CD4-positive, alpha-beta T cell treated with Interleukin-4 for 4 hours (primary cell): ENCODE results near the gene PAFAH1B2.

Experiments
- DNase-seq: peaks from one replicate; pipeline ENCODE4 v3.0.0-alpha.2; 2020

The PAFAH1B2 gene

DNA sequence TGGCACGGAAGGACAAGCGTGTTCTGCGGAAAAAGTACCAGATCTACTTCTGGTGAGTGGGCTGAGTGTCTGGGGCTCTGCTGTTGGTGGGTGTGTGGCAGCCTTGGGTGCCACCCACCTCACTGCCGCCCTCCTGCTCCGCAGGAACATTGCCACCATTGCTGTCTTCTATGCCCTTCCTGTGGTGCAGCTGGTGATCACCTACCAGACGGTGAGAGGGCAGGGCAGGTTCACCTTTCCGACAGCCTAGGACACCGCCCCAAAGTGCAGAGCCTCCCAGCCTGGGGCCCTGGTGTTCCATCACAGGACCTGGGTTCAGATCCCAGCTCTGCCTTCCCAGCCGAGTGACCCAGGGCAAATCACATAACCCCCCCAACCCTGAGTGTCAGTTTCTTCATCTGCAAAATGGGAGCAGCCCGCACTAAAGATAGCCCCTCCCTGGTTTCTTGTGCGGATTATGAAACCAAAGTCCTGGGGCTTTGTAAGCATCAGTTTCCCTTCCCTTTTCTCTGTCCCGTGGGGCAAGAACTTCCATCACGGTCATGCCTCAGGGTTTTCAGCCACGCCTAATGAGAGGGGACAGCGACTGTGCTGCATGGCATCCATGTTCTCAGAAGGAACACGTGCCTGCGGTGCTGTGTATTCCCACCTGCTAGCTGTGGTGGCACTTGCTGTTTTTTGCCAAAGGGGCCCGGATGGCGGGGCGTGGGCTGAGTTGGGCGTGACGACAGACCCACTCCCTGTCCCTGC, 45.3 kb downstream of the PAFAH1B2 start:
- no peak for DNase-seq

DNA sequence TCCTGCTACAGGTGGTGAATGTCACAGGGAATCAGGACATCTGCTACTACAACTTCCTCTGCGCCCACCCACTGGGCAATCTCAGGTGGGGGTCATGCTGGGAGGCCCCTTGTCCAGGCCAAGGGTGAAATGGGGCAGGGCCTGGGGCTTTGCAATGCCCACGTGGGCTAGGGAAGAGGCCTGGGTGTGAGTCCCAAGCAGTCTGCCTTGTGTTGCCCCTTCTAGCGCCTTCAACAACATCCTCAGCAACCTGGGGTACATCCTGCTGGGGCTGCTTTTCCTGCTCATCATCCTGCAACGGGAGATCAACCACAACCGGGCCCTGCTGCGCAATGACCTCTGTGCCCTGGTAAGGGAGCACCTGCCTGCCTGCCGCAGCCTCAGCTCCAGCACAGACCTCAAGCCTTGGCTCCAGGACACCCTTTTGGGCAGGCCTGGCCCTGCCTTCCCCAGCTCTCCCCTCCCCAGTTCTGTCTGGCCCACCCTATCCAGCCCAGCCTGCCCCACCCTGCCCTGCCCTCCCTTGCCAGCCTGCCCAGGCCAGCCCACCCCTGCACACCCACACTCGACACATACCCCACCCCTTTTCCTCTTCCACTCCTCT, 46.0 kb downstream of the PAFAH1B2 start:
- no peak for DNase-seq

DNA sequence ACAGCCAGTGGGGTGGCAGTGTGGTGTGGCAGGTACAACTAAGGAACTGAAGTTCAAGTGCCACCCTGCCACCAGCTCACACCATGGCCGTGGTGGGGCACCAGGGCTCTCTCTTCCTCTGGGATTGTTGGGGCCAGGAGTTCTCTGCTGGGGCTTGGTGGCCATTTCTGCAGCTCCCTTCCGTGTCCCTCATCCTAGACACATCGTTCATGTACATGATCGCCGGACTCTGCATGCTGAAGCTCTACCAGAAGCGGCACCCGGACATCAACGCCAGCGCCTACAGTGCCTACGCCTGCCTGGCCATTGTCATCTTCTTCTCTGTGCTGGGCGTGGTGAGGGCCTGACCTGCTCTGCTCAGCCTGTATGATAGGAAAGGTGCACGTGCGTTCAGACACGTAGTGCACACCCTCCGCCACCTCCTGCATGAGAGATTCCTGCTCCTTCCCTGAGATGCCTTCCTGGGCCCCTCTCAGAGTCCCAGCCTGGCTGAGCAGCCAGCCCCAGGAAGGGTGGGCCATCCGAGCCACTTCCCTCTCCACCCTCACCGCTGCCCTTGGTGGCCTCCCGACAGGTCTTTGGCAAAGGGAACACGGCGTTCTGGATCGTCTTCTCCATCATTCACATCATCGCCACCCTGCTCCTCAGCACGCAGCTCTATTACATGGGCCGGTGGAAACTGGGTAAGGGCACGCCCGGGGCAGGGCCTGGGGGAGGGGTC, 47.8 kb downstream of the PAFAH1B2 start:
- no peak for DNase-seq

DNA sequence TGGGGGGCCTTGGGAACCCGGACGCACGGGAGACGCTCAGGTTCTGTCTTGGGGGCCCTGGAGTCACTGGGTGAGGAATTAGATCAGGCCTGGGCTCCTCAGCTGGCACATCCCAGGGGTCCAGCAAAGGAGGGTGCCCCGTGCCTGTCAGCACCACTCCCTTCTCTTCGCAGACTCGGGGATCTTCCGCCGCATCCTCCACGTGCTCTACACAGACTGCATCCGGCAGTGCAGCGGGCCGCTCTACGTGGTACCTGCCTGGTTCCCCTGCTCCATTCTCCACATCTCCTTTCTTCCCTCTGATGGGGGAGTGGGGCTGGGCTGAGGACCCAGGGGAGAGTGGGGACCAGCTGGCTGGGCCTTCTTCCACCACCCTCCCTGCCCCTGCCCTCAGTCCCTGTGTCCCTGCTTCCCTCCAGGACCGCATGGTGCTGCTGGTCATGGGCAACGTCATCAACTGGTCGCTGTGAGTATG, 48.4 kb downstream of the PAFAH1B2 start:
- DNase-seq: no peak

DNA sequence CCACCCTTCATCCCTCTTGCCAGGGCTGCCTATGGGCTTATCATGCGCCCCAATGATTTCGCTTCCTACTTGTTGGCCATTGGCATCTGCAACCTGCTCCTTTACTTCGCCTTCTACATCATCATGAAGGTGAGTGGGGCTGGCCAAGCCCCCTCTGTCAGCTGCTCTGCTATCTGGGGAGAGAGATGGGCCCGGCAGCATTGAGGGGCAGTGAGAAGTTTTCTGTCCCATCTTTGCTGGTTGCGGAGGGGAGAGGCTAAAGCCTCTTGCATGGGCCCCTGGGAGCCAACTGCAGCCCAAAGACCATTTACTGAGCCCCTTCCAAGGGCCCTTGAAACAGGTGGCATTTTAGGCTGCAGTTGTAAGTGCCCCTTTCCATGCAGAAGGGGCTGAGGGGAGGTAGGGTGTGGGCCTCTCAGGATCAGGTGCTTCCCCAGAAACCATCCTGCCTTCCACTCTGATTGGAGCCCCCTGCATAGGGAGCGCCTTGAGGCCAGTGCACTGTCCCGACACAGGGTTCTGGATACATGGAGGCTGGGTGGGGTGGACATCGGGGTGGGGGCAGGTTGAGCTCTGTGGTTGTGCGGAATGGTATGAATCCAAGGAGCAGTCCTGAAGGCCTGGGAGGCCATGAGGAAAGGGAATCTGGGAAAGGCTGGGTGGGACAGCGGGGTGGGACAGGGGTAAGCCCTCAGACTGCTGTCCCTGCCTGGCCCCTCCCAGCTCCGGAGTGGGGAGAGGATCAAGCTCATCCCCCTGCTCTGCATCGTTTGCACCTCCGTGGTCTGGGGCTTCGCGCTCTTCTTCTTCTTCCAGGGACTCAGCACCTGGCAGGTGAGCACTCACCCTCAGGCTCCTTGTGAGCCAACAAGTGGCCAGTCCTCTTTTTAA, 49.3 kb downstream of the PAFAH1B2 start:
- DNase-seq: no peak

DNA sequence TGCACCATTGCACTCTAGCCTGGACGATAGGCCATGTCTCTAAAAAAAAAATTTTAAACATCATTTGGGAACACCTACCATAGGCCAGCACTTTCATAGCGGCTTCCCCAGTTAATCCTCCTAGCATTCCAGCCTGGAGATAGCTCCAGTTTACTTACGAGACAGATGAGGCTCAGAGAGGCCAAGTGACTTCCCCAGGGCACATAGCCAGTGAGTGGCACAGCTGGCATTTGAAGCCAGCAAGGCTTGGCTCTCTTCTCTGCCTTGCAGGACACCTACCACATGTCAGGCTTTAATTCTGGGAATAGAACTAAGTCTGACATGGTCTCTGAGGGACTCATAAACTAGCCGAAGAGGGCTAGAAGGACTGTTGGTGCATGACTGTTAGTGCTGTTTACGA, 50.2 kb downstream of the PAFAH1B2 start:
- no peak for DNase-seq

DNA sequence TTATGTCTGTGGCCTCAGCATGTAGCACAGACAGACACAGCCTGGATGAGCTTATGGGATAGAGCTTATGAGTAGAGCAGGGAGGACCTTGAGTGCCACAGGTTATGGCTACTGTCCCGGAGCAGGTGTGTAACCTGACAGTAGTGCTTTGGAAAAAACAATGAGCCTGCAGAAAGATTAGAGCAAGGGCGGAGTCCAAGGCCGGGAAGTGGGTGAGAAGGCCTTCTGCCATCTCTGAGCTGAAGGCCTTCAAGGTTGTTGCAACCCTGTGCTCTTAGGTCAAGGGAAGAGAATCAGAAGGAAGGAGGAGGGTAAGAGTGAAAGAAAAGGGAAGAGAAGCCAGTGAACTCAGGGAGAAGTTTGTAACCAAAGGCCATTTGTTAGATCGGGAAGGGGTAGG, 51.2 kb downstream of the PAFAH1B2 start:
- DNase-seq: no peak

DNA sequence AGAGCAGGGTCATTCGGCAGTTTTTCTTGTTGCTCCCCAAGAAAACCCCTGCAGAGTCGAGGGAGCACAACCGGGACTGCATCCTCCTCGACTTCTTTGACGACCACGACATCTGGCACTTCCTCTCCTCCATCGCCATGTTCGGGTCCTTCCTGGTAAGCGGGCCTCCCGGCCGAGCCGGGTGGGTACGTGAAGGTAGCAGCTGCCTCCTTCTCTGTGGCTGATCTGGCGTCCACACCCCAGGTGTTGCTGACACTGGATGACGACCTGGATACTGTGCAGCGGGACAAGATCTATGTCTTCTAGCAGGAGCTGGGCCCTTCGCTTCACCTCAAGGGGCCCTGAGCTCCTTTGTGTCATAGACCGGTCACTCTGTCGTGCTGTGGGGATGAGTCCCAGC, 51.7 kb downstream of the PAFAH1B2 start:
- DNase-seq: no peak

DNA sequence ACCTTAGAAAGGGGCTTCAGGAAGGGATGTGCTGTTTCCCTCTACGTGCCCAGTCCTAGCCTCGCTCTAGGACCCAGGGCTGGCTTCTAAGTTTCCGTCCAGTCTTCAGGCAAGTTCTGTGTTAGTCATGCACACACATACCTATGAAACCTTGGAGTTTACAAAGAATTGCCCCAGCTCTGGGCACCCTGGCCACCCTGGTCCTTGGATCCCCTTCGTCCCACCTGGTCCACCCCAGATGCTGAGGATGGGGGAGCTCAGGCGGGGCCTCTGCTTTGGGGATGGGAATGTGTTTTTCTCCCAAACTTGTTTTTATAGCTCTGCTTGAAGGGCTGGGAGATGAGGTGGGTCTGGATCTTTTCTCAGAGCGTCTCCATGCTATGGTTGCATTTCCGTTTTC, 52.9 kb downstream of the PAFAH1B2 start:
- DNase-seq: no peak

DNA sequence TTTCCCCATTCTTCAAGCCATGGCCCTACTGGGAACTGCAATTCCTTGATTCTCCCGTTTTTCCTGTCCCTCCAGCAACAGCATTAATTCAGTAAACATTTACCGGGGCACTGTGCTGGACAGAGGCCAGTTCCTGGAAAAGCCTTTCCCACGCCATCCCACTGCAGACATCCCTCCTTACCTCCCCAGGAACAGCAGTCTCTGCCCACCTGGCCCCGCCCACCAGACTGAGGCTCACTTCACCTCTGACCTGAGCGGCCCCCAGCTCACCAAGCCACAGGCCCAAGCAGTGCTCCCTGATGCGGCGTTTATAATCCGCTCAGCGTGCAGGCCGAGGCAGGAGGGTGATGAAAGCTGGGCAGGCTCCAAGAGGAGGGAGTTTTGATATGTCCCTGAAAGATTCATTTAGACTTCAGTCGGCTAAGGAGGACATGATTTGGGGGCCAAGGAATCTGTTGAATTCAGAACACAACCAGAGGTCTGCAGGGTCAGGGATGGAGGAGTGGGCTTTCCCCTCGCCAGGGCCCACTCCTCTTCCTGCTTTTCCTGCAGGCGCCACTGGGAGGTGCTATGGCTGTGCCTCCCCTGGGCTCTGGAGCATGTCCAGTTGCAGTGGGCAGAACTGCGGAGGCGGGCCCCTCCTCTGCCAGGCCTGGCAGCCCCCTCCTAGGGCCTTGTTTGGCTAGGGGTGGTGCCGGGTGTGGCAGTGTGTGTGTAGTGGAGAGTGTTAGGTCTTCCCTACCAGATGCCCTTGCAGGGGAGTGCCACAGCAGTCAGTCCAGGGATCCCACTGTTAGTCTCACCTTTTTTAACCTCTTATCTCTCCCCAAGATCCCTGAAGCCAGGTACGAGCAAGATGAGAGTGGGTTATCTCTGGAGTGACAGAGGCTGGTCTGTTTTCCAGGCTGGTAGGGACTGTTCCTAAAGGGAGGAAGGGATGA, 53.7 kb downstream of the PAFAH1B2 start:
- DNase-seq: no peak

DNA sequence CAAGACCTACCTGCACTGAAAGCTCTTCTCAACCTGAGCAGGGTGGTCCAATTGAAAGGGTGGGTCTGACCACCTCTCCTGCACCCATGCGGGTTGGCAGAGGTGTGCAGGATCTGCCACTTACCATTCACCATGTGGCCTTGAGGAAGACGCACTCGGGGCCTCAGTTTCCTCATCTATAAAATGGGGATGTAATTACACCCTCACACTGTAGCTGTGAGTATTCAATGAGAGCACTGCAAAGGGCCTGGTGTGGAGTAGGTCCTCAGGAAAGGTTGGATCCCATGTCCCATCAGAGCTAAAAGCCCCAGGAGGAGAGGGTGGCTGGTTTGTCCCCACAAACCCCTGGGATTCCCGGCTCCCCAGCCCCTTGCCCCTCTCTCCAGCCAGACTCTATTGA, 54.5 kb downstream of the PAFAH1B2 start:
- DNase-seq: no peak

DNA sequence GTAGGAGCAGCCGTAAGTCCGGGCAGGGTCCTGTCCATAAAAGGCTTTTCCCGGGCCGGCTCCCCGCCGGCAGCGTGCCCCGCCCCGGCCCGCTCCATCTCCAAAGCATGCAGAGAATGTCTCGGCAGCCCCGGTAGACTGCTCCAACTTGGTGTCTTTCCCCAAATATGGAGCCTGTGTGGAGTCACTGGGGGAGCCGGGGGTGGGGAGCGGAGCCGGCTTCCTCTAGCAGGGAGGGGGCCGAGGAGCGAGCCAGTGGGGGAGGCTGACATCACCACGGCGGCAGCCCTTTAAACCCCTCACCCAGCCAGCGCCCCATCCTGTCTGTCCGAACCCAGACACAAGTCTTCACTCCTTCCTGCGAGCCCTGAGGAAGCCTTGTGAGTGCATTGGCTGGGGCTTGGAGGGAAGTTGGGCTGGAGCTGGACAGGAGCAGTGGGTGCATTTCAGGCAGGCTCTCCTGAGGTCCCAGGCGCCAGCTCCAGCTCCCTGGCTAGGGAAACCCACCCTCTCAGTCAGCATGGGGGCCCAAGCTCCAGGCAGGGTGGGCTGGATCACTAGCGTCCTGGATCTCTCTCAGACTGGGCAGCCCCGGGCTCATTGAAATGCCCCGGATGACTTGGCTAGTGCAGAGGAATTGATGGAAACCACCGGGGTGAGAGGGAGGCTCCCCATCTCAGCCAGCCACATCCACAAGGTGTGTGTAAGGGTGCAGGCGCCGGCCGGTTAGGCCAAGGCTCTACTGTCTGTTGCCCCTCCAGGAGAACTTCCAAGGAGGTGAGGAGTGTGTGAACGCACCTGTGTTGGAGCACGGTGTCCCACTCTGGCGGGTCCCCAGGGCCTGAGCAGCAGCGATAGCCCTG, 55.2 kb downstream of the PAFAH1B2 start, which contains the start of gene TAGLN:
TSS of gene TAGLN (plus strand) at position 318 of the 863 bp plus-strand sequence. CDS start 3,644 bp downstream, outside the sequence.
- DNase-seq: no peak

DNA sequence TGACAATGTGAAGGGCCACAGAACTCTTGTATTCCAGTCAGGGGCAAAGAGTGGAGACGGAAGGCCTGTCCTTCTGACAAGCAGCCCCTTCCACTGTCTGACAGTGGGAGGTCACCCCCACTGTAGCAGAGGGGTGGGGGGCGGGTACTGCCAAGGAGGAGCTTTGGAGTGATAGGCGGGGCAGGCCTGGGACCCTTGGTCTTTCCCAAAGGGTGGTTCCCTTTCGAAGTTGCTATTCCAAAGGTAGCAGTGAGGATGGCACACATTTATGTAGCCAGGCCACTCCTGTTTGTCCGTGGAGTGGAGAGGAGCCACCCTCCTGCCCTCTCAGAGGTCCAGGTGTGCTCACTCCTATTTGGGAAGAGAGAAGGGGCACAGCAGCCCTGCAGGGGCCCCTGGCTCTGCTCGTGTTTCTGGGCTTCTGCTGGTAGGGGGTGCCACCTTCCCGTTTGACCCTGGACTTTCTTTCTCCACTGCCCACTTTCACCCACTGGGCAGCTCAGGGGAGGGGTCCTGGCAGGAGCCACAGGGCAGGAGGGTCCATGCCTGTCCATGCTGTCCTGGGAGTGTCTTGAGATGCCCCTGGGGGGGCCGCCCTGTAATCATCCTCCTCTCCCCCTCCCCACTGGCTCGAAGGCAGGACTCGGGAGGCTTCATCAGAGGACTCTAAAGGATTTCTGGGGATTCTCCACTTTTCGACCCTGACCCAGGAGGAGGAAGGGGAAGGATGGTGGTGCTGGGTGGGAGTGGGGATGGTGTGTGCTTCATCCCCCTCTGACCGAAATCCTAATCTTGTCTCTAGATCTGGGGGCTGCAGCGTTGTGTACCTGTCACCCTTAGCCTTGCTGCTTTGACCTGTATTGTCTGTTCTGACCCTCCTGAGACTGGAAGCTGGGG, 56.1 kb downstream of the PAFAH1B2 start:
- DNase-seq: no peak

DNA sequence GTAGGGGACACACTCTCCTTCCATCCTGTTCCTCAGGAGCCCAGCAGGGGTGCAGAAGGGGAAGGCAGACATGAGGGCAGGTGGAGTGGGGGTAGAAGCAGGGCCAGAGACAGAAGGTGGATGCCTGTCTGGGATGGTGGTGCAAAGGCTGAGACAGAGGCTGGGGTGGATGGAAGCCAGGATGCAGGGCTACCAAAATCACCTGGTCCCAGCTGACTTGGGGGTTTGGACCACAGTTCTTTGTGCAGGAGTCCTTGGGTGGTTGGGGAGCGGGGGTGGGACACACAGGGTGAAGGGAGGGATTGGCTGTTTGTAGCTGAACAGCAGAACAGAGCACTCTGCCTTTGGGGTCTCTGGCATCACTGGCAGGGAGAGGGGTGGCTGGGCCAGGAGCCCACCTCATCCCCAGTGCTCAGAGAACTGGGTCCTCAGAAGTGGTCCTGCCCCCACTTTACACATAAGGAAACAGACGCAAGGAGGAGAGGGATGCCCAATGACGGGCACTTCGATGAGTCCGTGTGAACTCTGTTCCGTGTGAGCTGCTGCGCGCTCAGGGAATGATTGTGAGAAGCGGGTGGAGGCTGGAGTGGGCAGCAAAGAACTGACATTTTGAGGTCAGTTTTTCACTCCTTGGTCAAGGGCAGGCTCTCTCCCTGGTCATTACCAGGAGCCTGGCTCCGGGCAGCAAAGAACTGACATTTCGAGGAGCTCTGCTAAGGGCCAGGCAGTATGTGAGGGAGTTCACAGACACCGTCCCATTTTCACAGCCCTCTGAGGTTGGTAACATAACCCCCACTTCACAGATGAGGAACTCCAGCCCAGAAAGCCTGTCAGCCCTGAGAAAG, 56.9 kb downstream of the PAFAH1B2 start:
- no peak for DNase-seq

DNA sequence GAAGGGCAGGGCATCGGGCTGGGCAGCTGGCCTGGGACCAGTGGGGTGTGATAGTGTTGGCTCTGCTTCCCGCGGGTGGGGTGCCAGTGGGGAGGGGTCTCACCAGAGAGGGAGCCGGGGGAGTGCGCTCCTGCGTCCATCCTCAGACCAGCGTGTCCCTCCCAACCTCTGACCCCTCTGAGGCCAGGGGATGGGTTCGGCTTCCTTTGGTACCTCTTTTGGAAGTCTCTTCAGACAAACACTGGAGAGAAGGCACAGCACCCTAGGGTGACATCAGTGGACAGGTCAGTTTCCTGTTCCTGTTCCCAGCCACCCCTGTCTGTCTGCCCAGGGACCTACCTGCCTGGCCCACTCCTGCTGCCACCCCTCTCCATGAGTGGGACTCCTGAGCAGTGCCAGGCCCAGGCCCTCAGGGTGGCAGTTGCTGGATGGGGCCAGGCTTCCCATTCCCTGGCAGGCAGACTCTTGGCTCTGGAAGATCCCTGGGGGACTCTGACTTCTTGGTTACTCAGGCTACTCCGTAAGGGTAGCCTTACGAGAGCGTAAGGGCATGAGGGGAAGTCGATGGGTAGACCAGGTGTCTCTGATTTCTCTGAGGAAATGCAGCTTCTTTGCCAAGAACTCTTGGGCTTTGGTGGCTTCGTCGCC, 57.7 kb downstream of the PAFAH1B2 start:
- no peak for DNase-seq

DNA sequence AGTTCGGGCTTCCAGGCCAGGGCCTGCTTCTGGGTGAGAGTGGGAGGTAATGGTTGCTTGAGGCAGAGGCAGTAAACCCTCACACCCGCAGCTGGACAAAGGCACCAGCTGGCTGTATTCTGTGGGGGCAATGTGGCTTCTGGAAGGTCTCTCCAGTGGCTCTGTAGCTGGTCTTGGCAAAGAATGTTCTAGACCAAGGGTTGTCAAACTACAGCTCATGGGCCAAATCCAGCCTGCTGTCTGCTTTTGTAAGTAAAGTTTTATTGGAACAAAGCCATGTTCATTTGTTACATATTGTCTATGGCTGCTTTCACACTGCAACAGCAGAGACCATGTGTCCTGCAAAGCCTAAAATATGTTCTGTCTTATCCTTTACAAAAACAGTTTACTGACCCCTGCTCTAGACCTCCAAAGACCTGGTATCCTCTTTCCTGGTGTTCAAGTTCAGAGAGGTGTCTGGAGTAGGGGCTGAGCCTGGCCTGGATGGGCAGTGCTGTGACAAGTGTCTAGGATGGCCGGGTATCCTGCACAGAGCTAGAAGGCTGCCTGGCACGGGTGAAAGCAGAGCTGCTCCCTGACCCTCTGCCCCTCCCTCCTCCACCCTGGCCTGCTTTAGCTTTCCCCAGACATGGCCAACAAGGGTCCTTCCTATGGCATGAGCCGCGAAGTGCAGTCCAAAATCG, 58.4 kb downstream of the PAFAH1B2 start:
- no peak for DNase-seq

DNA sequence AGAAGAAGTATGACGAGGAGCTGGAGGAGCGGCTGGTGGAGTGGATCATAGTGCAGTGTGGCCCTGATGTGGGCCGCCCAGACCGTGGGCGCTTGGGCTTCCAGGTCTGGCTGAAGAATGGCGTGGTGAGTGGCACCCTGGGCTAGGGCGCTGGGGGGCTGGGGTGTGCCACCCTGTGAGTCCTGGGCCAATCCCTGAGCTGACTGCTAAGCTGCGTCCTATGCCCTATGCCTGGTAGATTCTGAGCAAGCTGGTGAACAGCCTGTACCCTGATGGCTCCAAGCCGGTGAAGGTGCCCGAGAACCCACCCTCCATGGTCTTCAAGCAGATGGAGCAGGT, 59.0 kb downstream of the PAFAH1B2 start:
- no peak for DNase-seq
